ENCODE measurements around the gene RALGPS1.
A peak's percentile ranks its signal among the peaks of the same experiment; 100 is the strongest.

Gene RALGPS1

GRCh38 chr9:127216210-127216887, 301.8 kb downstream of the RALGPS1 start:
- no peaks in the 10 kb centered on the region for H3K4me1 ChIP-seq (ENCODE audit: control insufficient read depth in 2 of 2, insufficient read depth in 2 of 2, low read length in 2 of 2)
- no peaks in the 10 kb centered on the region for H3K36me3 ChIP-seq (ENCODE audit: control insufficient read depth in 2 of 2, insufficient read depth in 2 of 2, low read length in 2 of 2)
- no peak overlapping the region for H3K27ac ChIP-seq (ENCODE audit: low read depth in 2 of 2, low read length in 2 of 2)
- H3K27me3 ChIP-seq (ENCODE audit: control insufficient read depth in 2 of 2, insufficient read depth in 2 of 2, low read length in 2 of 2): no peaks in the 10 kb centered on the region
- H3K4me3 ChIP-seq (ENCODE audit: low read length in 2 of 2): no peak overlapping the region
- no peak overlapping the region for H3K9ac ChIP-seq (ENCODE audit: low read depth in 1 of 2, low read length in 2 of 2)
- H3K9me3 ChIP-seq (ENCODE audit: control insufficient read depth in 2 of 2, low read length in 2 of 2): no peaks in the 10 kb centered on the region

GRCh38 chr9:127216888-127217217, 302.3 kb downstream of the RALGPS1 start:
- H3K27ac ChIP-seq (ENCODE audit: low read depth in 2 of 2, low read length in 2 of 2): no peak overlapping the region
- H3K36me3 ChIP-seq (ENCODE audit: control insufficient read depth in 2 of 2, insufficient read depth in 2 of 2, low read length in 2 of 2): no peaks in the 10 kb centered on the region
- H3K9ac ChIP-seq (ENCODE audit: low read depth in 1 of 2, low read length in 2 of 2): no peak overlapping the region
- no peak overlapping the region for H3K4me3 ChIP-seq (ENCODE audit: low read length in 2 of 2)
- H3K4me1 ChIP-seq (ENCODE audit: control insufficient read depth in 2 of 2, insufficient read depth in 2 of 2, low read length in 2 of 2): no peaks in the 10 kb centered on the region
- no peaks in the 10 kb centered on the region for H3K27me3 ChIP-seq (ENCODE audit: control insufficient read depth in 2 of 2, insufficient read depth in 2 of 2, low read length in 2 of 2)
- H3K9me3 ChIP-seq (ENCODE audit: control insufficient read depth in 2 of 2, low read length in 2 of 2): no peaks in the 10 kb centered on the region

GRCh38 chr9:127218818-127219217, 304.2 kb downstream of the RALGPS1 start:
- no peak overlapping the region for H3K4me3 ChIP-seq (ENCODE audit: low read length in 2 of 2)

GRCh38 chr9:127219520-127219919, 304.9 kb downstream of the RALGPS1 start:
- Histone ChIP-seq H3K27me3 (ENCODE audit: control insufficient read depth in 2 of 2, insufficient read depth in 2 of 2, low read length in 2 of 2) (no peaks in the 10 kb centered on the region), H3K27ac (ENCODE audit: low read depth in 2 of 2, low read length in 2 of 2) (no peak overlapping the region), H3K9me3 (ENCODE audit: control insufficient read depth in 2 of 2, low read length in 2 of 2) (no peaks in the 10 kb centered on the region), H3K4me1 (ENCODE audit: control insufficient read depth in 2 of 2, insufficient read depth in 2 of 2, low read length in 2 of 2) (peaks cover 3 to 7% of the 10 kb centered on the region in 2 donors), H3K4me3 (ENCODE audit: low read length in 2 of 2) (no peak overlapping the region), H3K36me3 (ENCODE audit: control insufficient read depth in 2 of 2, insufficient read depth in 2 of 2, low read length in 2 of 2) (no peaks in the 10 kb centered on the region), H3K9ac (ENCODE audit: low read depth in 1 of 2, low read length in 2 of 2) (no peak overlapping the region)

More at GRCh38 chr9:127218818-127219217, 304.2 kb downstream of the RALGPS1 start:
- Histone ChIP-seq H3K36me3 (ENCODE audit: control insufficient read depth in 2 of 2, insufficient read depth in 2 of 2, low read length in 2 of 2) (no peaks in the 10 kb centered on the region), H3K27me3 (ENCODE audit: control insufficient read depth in 2 of 2, insufficient read depth in 2 of 2, low read length in 2 of 2) (no peaks in the 10 kb centered on the region), H3K9ac (ENCODE audit: low read depth in 1 of 2, low read length in 2 of 2) (no peak overlapping the region), H3K27ac (ENCODE audit: low read depth in 2 of 2, low read length in 2 of 2) (no peak overlapping the region), H3K4me1 (ENCODE audit: control insufficient read depth in 2 of 2, insufficient read depth in 2 of 2, low read length in 2 of 2) (peaks cover under 1% of the 10 kb centered on the region in 2 donors), H3K9me3 (ENCODE audit: control insufficient read depth in 2 of 2, low read length in 2 of 2) (no peaks in the 10 kb centered on the region)

GRCh38 chr9:127221695-127222094, 307.1 kb downstream of the RALGPS1 start:
- Histone ChIP-seq H3K9me3 (ENCODE audit: control insufficient read depth in 2 of 2, low read length in 2 of 2) (no peaks in the 10 kb centered on the region), H3K27me3 (ENCODE audit: control insufficient read depth in 2 of 2, insufficient read depth in 2 of 2, low read length in 2 of 2) (no peaks in the 10 kb centered on the region), H3K4me1 (ENCODE audit: control insufficient read depth in 2 of 2, insufficient read depth in 2 of 2, low read length in 2 of 2) (peaks cover 8 to 11% of the 10 kb centered on the region in 2 donors), H3K27ac (ENCODE audit: low read depth in 2 of 2, low read length in 2 of 2) (no peak overlapping the region), H3K36me3 (ENCODE audit: control insufficient read depth in 2 of 2, insufficient read depth in 2 of 2, low read length in 2 of 2) (no peaks in the 10 kb centered on the region), H3K9ac (ENCODE audit: low read depth in 1 of 2, low read length in 2 of 2) (no peak overlapping the region), H3K4me3 (ENCODE audit: low read length in 2 of 2) (no peak overlapping the region)

GRCh38 chr9:127222388-127223095, 308.0 kb downstream of the RALGPS1 start:
- no peaks in the 10 kb centered on the region for H3K36me3 ChIP-seq (ENCODE audit: control insufficient read depth in 2 of 2, insufficient read depth in 2 of 2, low read length in 2 of 2)
- no peak overlapping the region for H3K4me3 ChIP-seq (ENCODE audit: low read length in 2 of 2)

GRCh38 chr9:127223266-127223665, 308.7 kb downstream of the RALGPS1 start:
- Histone ChIP-seq H3K4me3 (ENCODE audit: low read length in 2 of 2) (no peak overlapping the region), H3K9me3 (ENCODE audit: control insufficient read depth in 2 of 2, low read length in 2 of 2) (no peaks in the 10 kb centered on the region), H3K27me3 (ENCODE audit: control insufficient read depth in 2 of 2, insufficient read depth in 2 of 2, low read length in 2 of 2) (no peaks in the 10 kb centered on the region), H3K36me3 (ENCODE audit: control insufficient read depth in 2 of 2, insufficient read depth in 2 of 2, low read length in 2 of 2) (no peaks in the 10 kb centered on the region), H3K9ac (ENCODE audit: low read depth in 1 of 2, low read length in 2 of 2) (no peak overlapping the region), H3K27ac (ENCODE audit: low read depth in 2 of 2, low read length in 2 of 2) (no peak overlapping the region), H3K4me1 (ENCODE audit: control insufficient read depth in 2 of 2, insufficient read depth in 2 of 2, low read length in 2 of 2) (peaks cover 8 to 11% of the 10 kb centered on the region in 2 donors)

More at GRCh38 chr9:127222388-127223095, 308.0 kb downstream of the RALGPS1 start:
- no peaks in the 10 kb centered on the region for H3K27me3 ChIP-seq (ENCODE audit: control insufficient read depth in 2 of 2, insufficient read depth in 2 of 2, low read length in 2 of 2)
- no peaks in the 10 kb centered on the region for H3K9me3 ChIP-seq (ENCODE audit: control insufficient read depth in 2 of 2, low read length in 2 of 2)
- no peak overlapping the region for H3K27ac ChIP-seq (ENCODE audit: low read depth in 2 of 2, low read length in 2 of 2)
- H3K4me1 ChIP-seq (ENCODE audit: control insufficient read depth in 2 of 2, insufficient read depth in 2 of 2, low read length in 2 of 2): peaks cover 8 to 11% of the 10 kb centered on the region in 2 donors
- H3K9ac ChIP-seq (ENCODE audit: low read depth in 1 of 2, low read length in 2 of 2): no peak overlapping the region

GRCh38 chr9:127223810-127224177, 309.2 kb downstream of the RALGPS1 start:
- H3K4me3 ChIP-seq (ENCODE audit: low read length in 2 of 2): peak overlapping the region; percentile 70 to 86
- no peaks in the 10 kb centered on the region for H3K27me3 ChIP-seq (ENCODE audit: control insufficient read depth in 2 of 2, insufficient read depth in 2 of 2, low read length in 2 of 2)
- peak overlapping the region in 1 of 2 donors; percentile 3 for H3K9ac ChIP-seq (ENCODE audit: low read depth in 1 of 2, low read length in 2 of 2)
- H3K9me3 ChIP-seq (ENCODE audit: control insufficient read depth in 2 of 2, low read length in 2 of 2): no peaks in the 10 kb centered on the region
- peaks cover 8 to 11% of the 10 kb centered on the region in 2 donors for H3K4me1 ChIP-seq (ENCODE audit: control insufficient read depth in 2 of 2, insufficient read depth in 2 of 2, low read length in 2 of 2)
- H3K36me3 ChIP-seq (ENCODE audit: control insufficient read depth in 2 of 2, insufficient read depth in 2 of 2, low read length in 2 of 2): no peaks in the 10 kb centered on the region
- no peak overlapping the region for H3K27ac ChIP-seq (ENCODE audit: low read depth in 2 of 2, low read length in 2 of 2)

- no peaks in the 10 kb centered on the region for H3K27me3 ChIP-seq (ENCODE audit: control insufficient read depth in 2 of 2, insufficient read depth in 2 of 2, low read length in 2 of 2)
- H3K9me3 ChIP-seq (ENCODE audit: control insufficient read depth in 2 of 2, low read length in 2 of 2): no peaks in the 10 kb centered on the region
- H3K9ac ChIP-seq (ENCODE audit: low read depth in 1 of 2, low read length in 2 of 2): peak overlapping the region; percentile 60
- H3K4me3 ChIP-seq (ENCODE audit: low read length in 2 of 2): peak overlapping the region; percentile 70 to 86
- H3K4me1 ChIP-seq (ENCODE audit: control insufficient read depth in 2 of 2, insufficient read depth in 2 of 2, low read length in 2 of 2): peaks cover 8 to 11% of the 10 kb centered on the region in 2 donors
- peak overlapping the region; percentile 77 to 81 for H3K27ac ChIP-seq (ENCODE audit: low read depth in 2 of 2, low read length in 2 of 2)
- no peaks in the 10 kb centered on the region for H3K36me3 ChIP-seq (ENCODE audit: control insufficient read depth in 2 of 2, insufficient read depth in 2 of 2, low read length in 2 of 2)
Measured at GRCh38 chr9:127224178-127224882, 309.7 kb downstream of the RALGPS1 start.

All from mucosa of rectum (tissue), 2 donors.